Fibroblast of lung (primary cell): ENCODE measurements around the gene IKZF2. TPM values are rescaled to one million over a fixed set of nuclear protein-coding genes. Genes with fewer than 3 reads are reported as not detected.

ENCODE experiments used
- DNase-seq, 2 donors: peaks; one replicate each; pipeline versions ENCODE4 v3.0.0 to v3.0.0-alpha.2; 2010; ENCODE audit warnings: low read depth in 2 of 2
- H2AFZ ChIP-seq: 2 replicates; pipeline ENCODE4 v1.5.1; 2012; ENCODE audit warnings: low read length, control low read depth, inconsistent platforms
- H3K27ac ChIP-seq: 2 replicates; pipeline ENCODE4 v1.5.1; 2011; ENCODE audit warnings: low read length, control low read depth; ENCODE audit not compliant: insufficient read depth
- H3K27me3 ChIP-seq: 2 replicates; pipeline ENCODE4 v1.5.1; 2011; ENCODE audit warnings: mild to moderate bottlenecking, low read length; ENCODE audit not compliant: control insufficient read depth, insufficient read depth
- H3K36me3 ChIP-seq: 2 replicates; pipeline ENCODE4 v1.5.1; 2011; ENCODE audit warnings: low read length; ENCODE audit not compliant: control insufficient read depth, insufficient read depth
- H3K4me1 ChIP-seq: 2 replicates; pipeline ENCODE4 v1.5.1; 2011; ENCODE audit warnings: low read length; ENCODE audit not compliant: control insufficient read depth, insufficient read depth; ENCODE audit errors: extremely low read depth
- H3K4me2 ChIP-seq: 2 replicates; pipeline ENCODE4 v1.5.1; 2011; ENCODE audit warnings: low read length, control low read depth; ENCODE audit not compliant: insufficient read depth; ENCODE audit errors: extremely low read depth
- H3K4me3 ChIP-seq, 4 experiments: fragments of 200-600 bp in 1 of 4; sonication (generic) in 1 of 4; replicated peaks in 1 of 4; 2 replicates each; pipeline ENCODE4 v1.5.1; 2011 to 2016; ENCODE audit warnings: low read length in 4 of 4, low read depth in 3 of 4, mild to moderate bottlenecking in 3 of 4, control low read depth in 2 of 4, inconsistent platforms in 1 of 4, mixed read lengths in 1 of 4; ENCODE audit not compliant: insufficient read depth in 1 of 4; ENCODE audit errors: control extremely low read depth in 1 of 4
- H3K79me2 ChIP-seq: 2 replicates; pipeline ENCODE4 v1.5.1; 2012; ENCODE audit warnings: mild to moderate bottlenecking, low read length, inconsistent platforms; ENCODE audit not compliant: control insufficient read depth, insufficient read depth
- H3K9ac ChIP-seq: 2 replicates; pipeline ENCODE4 v1.5.1; 2011; ENCODE audit warnings: mild to moderate bottlenecking, low read length, control low read depth; ENCODE audit not compliant: insufficient read depth
- H3K9me3 ChIP-seq: 2 replicates; pipeline ENCODE4 v1.5.1; 2012; ENCODE audit warnings: low read depth, low read length; ENCODE audit not compliant: control insufficient read depth, insufficient read depth
- H4K20me1 ChIP-seq: 2 replicates; pipeline ENCODE4 v1.5.1; 2011; ENCODE audit warnings: low read length; ENCODE audit not compliant: control insufficient read depth, insufficient read depth; ENCODE audit errors: extremely low read depth
- EZH2 ChIP-seq: IDR thresholded peaks from 2 replicates; pipeline ENCODE4 v1.5.1; 2012; ENCODE audit warnings: low read length, control low read depth, mild to moderate bottlenecking; ENCODE audit errors: missing control alignments
- polyA plus RNA-seq, 2 donors: library from polyadenylated mRNA; depleted of rRNA in 1 of 2; stranded (reverse) in 1 of 2; unstranded in 1 of 2; fragments of >200 nt; gene quantifications; 2 replicates each; pipeline ENCODE4 v1.2.1, GENCODE V29; 2011 to 2012; ENCODE audit warnings: missing spikeins in 1 of 2
- total RNA-seq: library from RNA; depleted of rRNA; stranded (reverse); fragments of >200 nt; gene quantifications from 2 replicates; pipeline ENCODE4 v1.2.1, GENCODE V29; 2014
- TF ChIP-seq, protein P1 (sequence below), 2 donors: IDR thresholded peaks in 1 of 2; conservative IDR thresholded peaks in 1 of 2; 1 replicate in 1 of 2; 2 replicates in 1 of 2; pipeline ENCODE4 v1.5.1; 2011 to 2012; ENCODE audit warnings: low read length in 2 of 2, control low read depth in 1 of 2, inconsistent platforms in 1 of 2, low read depth in 1 of 2, mild to moderate bottlenecking in 1 of 2

Gene IKZF2
- total and polyA plus RNA-seq, 2 donors (not counting 1 experiment from before 2014, with no cell fraction given): 4.9 to 17.2 TPM

DNA sequence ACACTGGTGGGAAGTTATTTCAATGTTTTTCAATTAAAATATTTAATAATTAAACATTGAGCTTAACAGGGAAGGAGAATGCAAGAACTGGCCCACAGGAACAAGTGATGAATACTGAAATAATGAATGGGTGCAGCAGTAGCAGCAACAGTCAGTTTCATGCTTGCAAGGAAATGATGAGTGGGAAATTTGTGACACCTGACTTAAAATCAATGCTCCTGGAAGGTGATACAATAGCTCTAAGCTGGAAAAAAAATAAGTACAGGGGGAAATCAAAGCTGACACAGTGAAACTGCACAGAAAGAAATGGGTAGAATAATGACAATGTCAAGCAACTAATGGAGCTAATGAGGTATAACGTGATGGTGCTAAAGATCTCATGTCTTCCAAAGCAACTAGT, 184.5 kb downstream of the IKZF2 start:
- H3K4me3 ChIP-seq: no peak overlapping the region
- H3K27me3 ChIP-seq: no peaks in the 10 kb centered on the region
- H3K27ac ChIP-seq: no peak overlapping the region
- H3K36me3 ChIP-seq: no peaks in the 10 kb centered on the region
- no peaks in the 10 kb centered on the region for H4K20me1 ChIP-seq
- H2AFZ ChIP-seq: no peak overlapping the region
- H3K9me3 ChIP-seq: no peaks in the 10 kb centered on the region
- no peaks in the 10 kb centered on the region for H3K79me2 ChIP-seq
- peaks cover 4% of the 10 kb centered on the region for H3K4me1 ChIP-seq
- no peak overlapping the region for H3K9ac ChIP-seq
- no peak for TF ChIP-seq EZH2
- TF ChIP-seq, protein P1, sequence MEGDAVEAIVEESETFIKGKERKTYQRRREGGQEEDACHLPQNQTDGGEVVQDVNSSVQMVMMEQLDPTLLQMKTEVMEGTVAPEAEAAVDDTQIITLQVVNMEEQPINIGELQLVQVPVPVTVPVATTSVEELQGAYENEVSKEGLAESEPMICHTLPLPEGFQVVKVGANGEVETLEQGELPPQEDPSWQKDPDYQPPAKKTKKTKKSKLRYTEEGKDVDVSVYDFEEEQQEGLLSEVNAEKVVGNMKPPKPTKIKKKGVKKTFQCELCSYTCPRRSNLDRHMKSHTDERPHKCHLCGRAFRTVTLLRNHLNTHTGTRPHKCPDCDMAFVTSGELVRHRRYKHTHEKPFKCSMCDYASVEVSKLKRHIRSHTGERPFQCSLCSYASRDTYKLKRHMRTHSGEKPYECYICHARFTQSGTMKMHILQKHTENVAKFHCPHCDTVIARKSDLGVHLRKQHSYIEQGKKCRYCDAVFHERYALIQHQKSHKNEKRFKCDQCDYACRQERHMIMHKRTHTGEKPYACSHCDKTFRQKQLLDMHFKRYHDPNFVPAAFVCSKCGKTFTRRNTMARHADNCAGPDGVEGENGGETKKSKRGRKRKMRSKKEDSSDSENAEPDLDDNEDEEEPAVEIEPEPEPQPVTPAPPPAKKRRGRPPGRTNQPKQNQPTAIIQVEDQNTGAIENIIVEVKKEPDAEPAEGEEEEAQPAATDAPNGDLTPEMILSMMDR (conservative IDR thresholded peaks at IDR 0.05 in 1 of 2, IDR thresholded peaks at IDR 0.05 in 1 of 2; ENCODE audit: low read depth in 1 of 2, low read length in 2 of 2): no peak
- no peak for DNase-seq
- H3K4me2 ChIP-seq: no peak overlapping the region

DNA sequence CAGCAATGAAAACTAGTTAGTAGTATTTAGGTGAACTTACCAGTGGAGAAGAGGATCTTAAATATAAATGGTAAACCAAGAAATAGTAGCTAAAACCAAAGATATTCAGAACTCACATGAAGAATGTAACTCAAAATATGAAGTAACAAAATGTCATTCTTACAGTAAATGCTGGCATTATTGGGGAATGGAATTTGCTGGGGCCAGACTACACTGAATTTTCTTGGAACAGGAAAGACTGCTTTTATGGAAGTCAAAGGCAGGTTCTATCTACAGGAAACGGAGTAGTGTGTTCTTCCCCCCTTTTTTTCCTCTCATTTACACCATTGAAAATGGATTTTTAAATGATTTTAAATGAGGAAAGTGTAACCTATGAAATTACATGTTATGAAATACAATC, 188.7 kb downstream of the IKZF2 start:
- no peaks in the 10 kb centered on the region for H3K9me3 ChIP-seq
- no peak overlapping the region for H3K4me2 ChIP-seq
- no peaks in the 10 kb centered on the region for H3K27me3 ChIP-seq
- H3K4me3 ChIP-seq: no peak overlapping the region
- no peaks in the 10 kb centered on the region for H3K4me1 ChIP-seq
- H3K27ac ChIP-seq: no peak overlapping the region
- no peaks in the 10 kb centered on the region for H3K36me3 ChIP-seq
- H4K20me1 ChIP-seq: no peaks in the 10 kb centered on the region
- no peaks in the 10 kb centered on the region for H3K79me2 ChIP-seq
- no peak for DNase-seq
- H2AFZ ChIP-seq: no peak overlapping the region
- no peak overlapping the region for H3K9ac ChIP-seq
- TF ChIP-seq, protein P1 (conservative IDR thresholded peaks at IDR 0.05 in 1 of 2, IDR thresholded peaks at IDR 0.05 in 1 of 2; ENCODE audit: low read depth in 1 of 2, low read length in 2 of 2): no peak
- TF ChIP-seq EZH2: no peak

DNA sequence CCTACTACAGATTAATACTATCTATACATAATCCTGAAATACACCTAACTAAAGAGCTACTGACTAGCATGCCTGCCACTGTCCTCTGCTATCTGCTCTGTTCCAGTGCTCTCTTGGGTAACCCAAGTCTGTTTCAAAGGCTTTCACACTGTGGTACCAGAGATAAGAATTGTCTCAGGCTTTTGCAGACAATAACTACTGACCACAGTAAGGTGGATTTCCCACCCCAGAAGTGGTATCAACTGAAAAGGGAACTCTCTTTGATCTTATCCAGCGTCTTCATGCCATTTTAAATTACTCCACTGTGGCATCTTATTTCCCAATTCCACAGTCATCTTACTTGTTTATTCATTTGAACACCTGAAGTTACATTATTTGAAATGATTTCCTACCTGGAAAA, 190.2 kb downstream of the IKZF2 start:
- Histone ChIP-seq H4K20me1 (no peaks in the 10 kb centered on the region), H3K27me3 (no peaks in the 10 kb centered on the region), H3K79me2 (no peaks in the 10 kb centered on the region), H3K4me3 (no peak overlapping the region), H3K27ac (no peak overlapping the region), H3K4me1 (no peaks in the 10 kb centered on the region), H3K36me3 (no peaks in the 10 kb centered on the region), H3K9ac (no peak overlapping the region), H3K9me3 (no peaks in the 10 kb centered on the region), H2AFZ (no peak overlapping the region), H3K4me2 (no peak overlapping the region)
- no peak for TF ChIP-seq EZH2
- TF ChIP-seq, protein P1 (conservative IDR thresholded peaks at IDR 0.05 in 1 of 2, IDR thresholded peaks at IDR 0.05 in 1 of 2; ENCODE audit: low read depth in 1 of 2, low read length in 2 of 2): no peak
- DNase-seq: no peak
